SJSA1 (cell line): ENCODE measurements around the gene PNRC1. TPM values are rescaled to one million over a fixed set of nuclear protein-coding genes. Genes with fewer than 3 reads are reported as not detected.
"Not testable (repeated sequence)": the region's sequence is repeated elsewhere in the genome, so short reads cannot be mapped to it uniquely, and the experiment has no call there.

ENCODE experiments used
- DNase-seq, 2 experiments: peaks; one replicate each; pipeline ENCODE4 v3.0.0-alpha.2; 2015 to 2020; ENCODE audit warnings: low spot score in 2 of 2, low read depth in 1 of 2
- H3K27ac ChIP-seq: fragments of 250-450 bp; sonication (Bioruptor Pico); 2 replicates; pipeline ENCODE4 v1.5.1; 2020; ENCODE audit warnings: mild to moderate bottlenecking, moderate library complexity
- H3K27me3 ChIP-seq: fragments of 250-450 bp; sonication (Bioruptor Pico); replicated peaks from 2 replicates; pipeline ENCODE4 v1.5.1; 2020; ENCODE audit warnings: mild to moderate bottlenecking, moderate library complexity
- H3K36me3 ChIP-seq: fragments of 250-450 bp; sonication (Bioruptor Pico); 2 replicates; pipeline ENCODE4 v1.5.1; 2020; ENCODE audit warnings: mild to moderate bottlenecking
- H3K4me1 ChIP-seq: fragments of 250-450 bp; sonication (Bioruptor Pico); replicated peaks from 2 replicates; pipeline ENCODE4 v1.6.1; 2021; ENCODE audit warnings: mild to moderate bottlenecking
- H3K4me3 ChIP-seq: fragments of 250-450 bp; sonication (Bioruptor Pico); 2 replicates; pipeline ENCODE4 v1.5.1; 2020; ENCODE audit warnings: mild to moderate bottlenecking
- H3K9me3 ChIP-seq: fragments of 250-450 bp; sonication (Bioruptor Pico); replicated peaks from 2 replicates; pipeline ENCODE4 v1.5.1; 2020; ENCODE audit warnings: mild to moderate bottlenecking
- total RNA-seq: library from RNA; depleted of rRNA; stranded (reverse); fragments of >200 nt; shearing (Covaris generic); gene quantifications from 2 replicates; pipeline ENCODE4 v1.2.3, GENCODE V29; 2014; rRNA removed

The PNRC1 gene
- total RNA-seq, result 21.6 and 22.4 TPM in 2 replicates

DNA sequence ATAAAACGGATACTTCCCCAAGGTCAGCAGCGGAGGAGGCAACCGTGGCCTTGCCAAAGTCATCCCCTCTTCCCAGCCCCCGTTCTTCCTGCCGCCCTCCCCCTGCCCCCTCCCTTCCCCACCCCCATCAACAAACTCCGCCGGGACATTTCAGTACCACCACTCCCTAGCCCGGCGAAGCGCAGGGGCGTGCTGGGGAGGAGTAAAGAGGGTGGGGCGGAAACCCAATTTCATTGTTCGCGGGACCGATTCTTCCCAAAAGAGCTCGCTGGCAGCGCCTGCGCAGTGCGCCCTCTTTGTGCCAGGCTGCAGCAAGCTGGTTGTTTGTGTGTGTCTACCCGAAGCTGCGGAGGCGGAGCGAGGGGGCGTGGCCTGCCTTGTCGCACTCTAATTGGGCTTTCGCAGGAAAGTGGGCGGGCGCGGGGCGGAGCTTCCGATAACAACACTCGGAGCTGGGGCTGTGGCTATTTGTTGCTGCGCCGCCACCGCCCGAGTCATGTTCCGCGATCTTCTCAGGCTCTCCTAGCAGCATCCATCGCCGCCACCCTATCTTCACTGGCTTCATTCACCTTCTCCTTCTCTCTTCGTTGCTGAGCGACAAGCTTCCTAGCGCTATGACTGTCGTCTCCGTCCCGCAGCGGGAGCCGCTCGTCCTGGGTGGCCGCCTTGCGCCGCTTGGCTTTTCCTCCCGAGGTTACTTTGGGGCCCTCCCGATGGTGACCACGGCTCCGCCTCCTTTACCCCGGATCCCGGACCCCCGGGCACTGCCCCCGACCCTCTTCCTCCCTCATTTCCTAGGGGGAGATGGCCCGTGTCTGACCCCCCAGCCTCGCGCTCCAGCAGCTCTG is at the start of gene PNRC1:
PNRC1 (plus strand) TSS at position 471 of the 848 bp plus-strand sequence; CDS start at position 615, 144 bp downstream.
- Histone ChIP-seq H3K27me3 (no peaks in the 10 kb centered on the region), H3K27ac (peak within 1 kb of the TSS; percentile 97), H3K9me3 (no peaks in the 10 kb centered on the region), H3K4me1 (peaks cover 11% of the 10 kb centered on the region), H3K4me3 (peak within 1 kb of the TSS; percentile 92), H3K36me3 (peaks cover 35% of the 10 kb centered on the region)
- DNase-seq, result peak; percentile 96 to 100

GRCh38 chr6:89032599-89032998 is 48.0 kb upstream of the PNRC1 start:
- Histone ChIP-seq H3K27ac (no peak overlapping the region), H3K4me1 (peaks cover 13% of the 10 kb centered on the region), H3K4me3 (no peak overlapping the region), H3K9me3 (no peaks in the 10 kb centered on the region), H3K27me3 (no peaks in the 10 kb centered on the region; the same call in 1 of the 2 replicates), H3K36me3 (no peaks in the 10 kb centered on the region)
- no peak for DNase-seq

DNA sequence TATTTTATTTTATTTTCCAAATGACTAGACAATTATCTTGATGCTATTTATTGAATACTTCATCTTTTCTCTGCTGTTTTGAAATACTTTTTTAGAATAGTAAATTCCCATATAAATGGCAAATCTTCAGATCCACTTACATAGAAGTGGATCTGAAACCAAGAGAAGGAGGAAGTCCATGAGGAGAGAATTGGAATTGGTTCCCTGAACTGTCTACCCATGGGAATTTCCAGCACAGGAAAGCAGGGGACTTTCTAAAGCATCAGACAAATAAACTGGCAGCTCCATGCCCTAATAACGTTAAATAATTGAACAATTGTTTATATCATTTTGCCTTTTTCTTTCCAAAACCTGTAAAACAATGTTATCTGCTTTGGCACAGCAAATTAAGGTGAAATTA is 47.1 kb upstream of the PNRC1 start:
- H3K4me3 ChIP-seq, result no peak overlapping the region
- peaks cover 13% of the 10 kb centered on the region for H3K4me1 ChIP-seq
- no peak overlapping the region for H3K27ac ChIP-seq
- no peaks in the 10 kb centered on the region for H3K36me3 ChIP-seq
- H3K9me3 ChIP-seq, result no peaks in the 10 kb centered on the region
- no peak for DNase-seq
- H3K27me3 ChIP-seq, result no peaks in the 10 kb centered on the region

DNA sequence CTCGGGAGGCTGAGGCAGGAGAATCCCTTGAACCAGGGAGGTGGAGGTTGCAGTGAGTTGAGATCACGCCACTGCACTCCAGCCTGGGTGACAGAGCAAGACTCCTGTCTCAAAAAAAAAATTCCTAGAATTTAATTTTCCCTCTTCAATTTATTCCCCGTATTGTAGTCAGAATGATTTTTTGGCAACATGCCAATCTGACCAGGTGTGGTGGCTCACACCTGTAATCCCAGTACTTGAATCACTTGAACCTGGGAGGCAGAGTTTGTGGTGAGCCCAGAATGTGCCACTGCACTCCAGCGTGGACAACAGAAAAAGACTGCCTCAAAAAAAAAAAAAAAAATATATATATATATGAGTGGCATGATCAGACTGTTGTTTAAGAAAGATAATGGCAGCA is 46.4 kb upstream of the PNRC1 start:
- peaks cover 13% of the 10 kb centered on the region for H3K4me1 ChIP-seq
- DNase-seq, H3K36me3 ChIP-seq, H3K4me3 ChIP-seq, H3K27ac ChIP-seq, H3K9me3 ChIP-seq, H3K27me3 ChIP-seq: not testable (repeated sequence)

DNA sequence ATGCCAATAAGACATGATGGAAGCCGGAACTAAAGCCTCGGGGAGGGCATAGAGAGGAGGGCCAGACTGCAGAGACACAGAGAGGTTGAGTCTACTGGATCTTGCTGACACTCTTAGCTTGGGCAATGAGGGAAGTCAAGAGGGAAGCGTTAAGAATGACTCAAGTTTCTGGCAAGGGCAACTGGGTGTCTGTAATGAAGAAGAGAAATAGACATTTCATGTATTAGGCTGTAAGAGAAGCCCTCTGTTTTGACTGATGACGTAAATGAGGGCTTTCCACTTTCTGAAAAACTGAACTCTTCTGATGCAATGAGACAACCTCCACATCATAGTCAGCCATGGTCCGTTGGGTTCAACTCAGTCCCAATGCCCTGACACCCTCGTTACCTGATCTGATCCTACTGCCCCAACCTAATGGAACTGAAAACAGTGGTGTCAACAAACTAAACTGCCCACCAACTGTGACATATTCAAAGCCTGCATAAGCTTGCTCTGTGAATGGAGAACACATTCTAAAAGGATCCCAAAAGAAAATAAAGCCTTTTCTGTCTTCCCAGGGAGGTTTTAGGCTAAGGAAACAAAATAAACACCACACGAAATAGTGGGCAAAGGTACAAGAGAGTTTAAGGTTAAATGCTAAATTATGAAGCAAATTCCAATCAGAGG is 45.8 kb upstream of the PNRC1 start:
- DNase-seq, result no peak
- Histone ChIP-seq H3K27me3 (no peaks in the 10 kb centered on the region), H3K27ac (no peak overlapping the region), H3K36me3 (no peaks in the 10 kb centered on the region), H3K4me1 (peaks cover 13% of the 10 kb centered on the region), H3K9me3 (no peaks in the 10 kb centered on the region), H3K4me3 (no peak overlapping the region)

DNA sequence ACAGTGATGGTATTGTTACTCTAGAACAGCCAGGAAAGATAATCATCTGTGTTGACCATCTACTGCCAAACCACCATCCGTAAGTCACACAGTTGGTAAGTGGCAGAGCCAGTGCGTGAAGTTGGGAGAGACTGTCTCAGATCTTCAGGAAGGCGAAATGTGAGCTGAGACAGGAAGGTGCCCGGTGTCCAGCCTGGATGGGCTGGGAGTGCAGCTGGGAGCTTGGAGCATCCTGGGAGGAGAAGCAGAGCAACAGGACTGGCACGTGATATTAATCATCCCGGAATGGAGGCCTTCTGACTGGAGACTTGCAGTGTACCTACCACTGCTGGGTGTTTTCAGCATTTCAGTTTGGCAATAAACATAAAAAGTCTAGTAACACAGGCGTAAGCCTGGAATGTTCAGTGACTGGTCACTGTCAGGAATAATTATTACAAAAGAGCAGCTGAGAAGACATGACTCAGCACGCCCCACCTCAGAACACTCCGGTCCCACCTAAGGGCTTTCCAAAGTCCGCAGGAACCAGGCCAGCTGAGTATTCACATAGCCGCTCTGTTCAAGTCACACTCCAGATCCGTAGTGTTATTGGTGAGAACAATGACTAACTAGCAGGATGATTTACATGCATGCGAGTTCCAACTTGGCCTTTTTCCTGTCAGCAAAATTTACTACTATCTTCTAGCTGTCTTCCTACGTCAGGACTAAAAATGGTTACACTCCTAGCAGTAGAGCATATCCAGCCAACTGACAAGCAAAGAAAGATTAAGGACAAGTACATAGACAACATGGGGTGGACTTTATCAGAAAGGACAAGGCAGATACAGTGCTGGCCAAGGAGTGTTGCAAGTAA is 45.1 kb upstream of the PNRC1 start:
- Histone ChIP-seq H3K27ac (peak overlapping the region; percentile 41), H3K27me3 (no peaks in the 10 kb centered on the region), H3K36me3 (no peaks in the 10 kb centered on the region), H3K4me3 (no peak overlapping the region), H3K9me3 (no peaks in the 10 kb centered on the region), H3K4me1 (peaks cover 13% of the 10 kb centered on the region)
- peak; percentile 39 to 45 for DNase-seq

DNA sequence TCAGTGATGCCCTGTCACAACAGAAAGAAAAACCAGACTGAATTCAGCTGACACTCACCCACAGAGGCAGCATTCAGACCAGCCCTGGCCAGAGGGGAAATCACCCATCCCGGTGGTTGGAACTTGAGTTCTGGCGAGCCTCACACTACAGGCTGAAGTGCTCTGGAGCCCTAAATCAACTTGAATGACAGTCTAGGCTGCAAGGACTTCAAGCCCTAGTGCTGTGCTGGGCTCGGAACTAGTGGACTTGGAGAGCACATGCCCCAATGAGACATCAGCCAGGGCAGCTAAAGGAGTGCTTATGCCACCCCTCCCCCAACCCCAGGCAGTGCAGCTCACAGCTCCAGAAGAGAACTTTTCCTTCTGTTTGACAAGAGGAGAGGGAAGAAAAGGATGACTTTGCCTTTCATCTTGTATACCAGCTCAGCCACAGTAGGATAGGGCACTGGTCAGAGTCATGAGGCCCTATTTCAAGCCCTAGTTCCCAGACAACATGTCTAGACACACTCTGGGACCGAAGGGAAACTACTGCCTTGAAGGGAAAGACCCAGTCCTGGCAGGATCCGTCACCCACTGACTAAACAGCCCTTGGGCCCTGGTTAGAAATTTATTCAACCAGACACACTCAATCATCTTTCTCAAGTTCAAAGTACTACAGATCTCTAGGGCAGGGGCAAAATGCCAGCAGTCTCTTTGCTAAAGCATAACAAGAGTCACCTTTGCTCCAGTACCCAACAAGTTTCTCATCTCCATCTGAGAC is 43.2 kb upstream of the PNRC1 start:
- Histone ChIP-seq H3K27me3 (no peaks in the 10 kb centered on the region), H3K27ac (no peak overlapping the region), H3K4me1 (peaks cover 13% of the 10 kb centered on the region), H3K9me3 (no peaks in the 10 kb centered on the region), H3K36me3 (no peaks in the 10 kb centered on the region), H3K4me3 (no peak overlapping the region)
- no peak for DNase-seq

- H3K27me3 ChIP-seq, DNase-seq, H3K4me3 ChIP-seq, H3K27ac ChIP-seq, H3K9me3 ChIP-seq, H3K36me3 ChIP-seq: not testable (repeated sequence)
- peaks cover 13% of the 10 kb centered on the region for H3K4me1 ChIP-seq
Measured at GRCh38 chr6:89037901-89038293, 42.7 kb upstream of the PNRC1 start.

GRCh38 chr6:89042664-89043063 is 37.9 kb upstream of the PNRC1 start:
- H3K36me3 ChIP-seq, result no peaks in the 10 kb centered on the region
- no peaks in the 10 kb centered on the region for H3K27me3 ChIP-seq
- H3K9me3 ChIP-seq, result no peaks in the 10 kb centered on the region
- no peak for DNase-seq
- H3K27ac ChIP-seq, result no peak overlapping the region
- no peaks in the 10 kb centered on the region for H3K4me1 ChIP-seq
- H3K4me3 ChIP-seq, result no peak overlapping the region

DNA sequence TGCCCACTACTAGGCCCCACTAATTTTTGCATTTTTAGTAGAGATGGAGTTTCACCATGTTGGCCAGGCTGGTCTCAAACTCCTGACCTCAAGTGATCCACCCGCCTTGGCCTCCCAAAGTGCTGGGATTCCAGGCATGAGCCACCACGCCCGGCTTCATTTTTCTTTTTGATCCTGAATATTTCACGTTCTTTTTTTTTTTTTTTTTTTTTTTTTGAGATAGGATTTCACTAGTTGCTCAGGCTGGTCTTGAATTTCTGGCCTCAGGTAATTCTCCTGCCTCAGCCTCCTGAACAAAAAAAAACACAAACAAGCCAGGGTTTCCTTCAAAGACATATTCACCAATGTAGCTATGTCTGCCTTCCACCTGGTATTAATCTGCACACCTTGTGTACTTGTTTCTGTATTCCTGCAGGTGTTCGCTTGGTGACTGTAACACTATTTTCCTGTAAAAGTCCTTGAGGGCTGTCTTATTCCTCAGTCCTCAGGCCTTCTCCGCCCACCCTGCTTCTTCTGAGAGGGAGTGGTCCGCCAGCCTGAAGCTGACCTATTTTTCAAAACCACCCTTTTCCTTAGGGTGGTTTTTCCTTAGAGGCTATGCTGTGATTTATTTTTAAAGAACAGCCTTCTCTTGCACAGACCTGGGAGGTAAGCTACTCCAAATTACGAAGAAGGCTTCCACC is 36.1 kb upstream of the PNRC1 start:
- Histone ChIP-seq H3K9me3 (no peaks in the 10 kb centered on the region), H3K4me3 (no peak overlapping the region), H3K27ac (no peak overlapping the region), H3K4me1 (no peaks in the 10 kb centered on the region), H3K36me3 (no peaks in the 10 kb centered on the region), H3K27me3 (no peaks in the 10 kb centered on the region)
- no peak for DNase-seq

DNA sequence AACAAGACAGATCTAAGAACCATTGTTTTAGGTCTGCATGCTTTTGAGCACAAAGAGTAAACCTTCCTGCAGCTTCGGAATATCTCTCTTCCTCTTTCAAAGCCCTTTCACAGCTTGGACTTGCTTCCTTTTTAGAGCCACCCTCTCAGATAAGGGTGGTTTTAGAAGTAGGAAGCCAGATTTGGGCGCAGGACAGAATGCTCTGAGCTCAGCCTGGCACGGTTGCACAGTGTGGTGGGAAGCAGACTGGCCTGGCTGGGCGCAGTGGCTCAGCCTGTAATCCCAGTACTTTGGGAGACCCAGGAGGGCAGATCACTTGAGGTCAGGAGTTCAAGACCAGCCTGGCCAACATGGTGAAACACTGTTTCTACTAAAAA is 35.6 kb upstream of the PNRC1 start:
- Histone ChIP-seq H3K27ac (no peak overlapping the region), H3K9me3 (no peaks in the 10 kb centered on the region), H3K4me3 (no peak overlapping the region), H3K36me3 (no peaks in the 10 kb centered on the region), H3K27me3 (no peaks in the 10 kb centered on the region), H3K4me1 (no peaks in the 10 kb centered on the region)
- DNase-seq, result no peak

GRCh38 chr6:89045576-89045975 is 35.0 kb upstream of the PNRC1 start:
- no peaks in the 10 kb centered on the region for H3K4me1 ChIP-seq
- no peak overlapping the region for H3K4me3 ChIP-seq
- no peak overlapping the region for H3K27ac ChIP-seq
- no peaks in the 10 kb centered on the region for H3K9me3 ChIP-seq
- H3K27me3 ChIP-seq, result no peaks in the 10 kb centered on the region
- H3K36me3 ChIP-seq, result no peaks in the 10 kb centered on the region
- DNase-seq, result no peak

GRCh38 chr6:89047473-89047872 is 33.1 kb upstream of the PNRC1 start:
- Histone ChIP-seq H3K27ac (no peak overlapping the region), H3K4me1 (no peaks in the 10 kb centered on the region), H3K4me3 (no peak overlapping the region), H3K36me3 (no peaks in the 10 kb centered on the region), H3K9me3 (no peaks in the 10 kb centered on the region), H3K27me3 (no peaks in the 10 kb centered on the region)
- DNase-seq, result no peak
